ENCODE data around the gene NR2F1-AS1.

The NR2F1-AS1 gene

DNA sequence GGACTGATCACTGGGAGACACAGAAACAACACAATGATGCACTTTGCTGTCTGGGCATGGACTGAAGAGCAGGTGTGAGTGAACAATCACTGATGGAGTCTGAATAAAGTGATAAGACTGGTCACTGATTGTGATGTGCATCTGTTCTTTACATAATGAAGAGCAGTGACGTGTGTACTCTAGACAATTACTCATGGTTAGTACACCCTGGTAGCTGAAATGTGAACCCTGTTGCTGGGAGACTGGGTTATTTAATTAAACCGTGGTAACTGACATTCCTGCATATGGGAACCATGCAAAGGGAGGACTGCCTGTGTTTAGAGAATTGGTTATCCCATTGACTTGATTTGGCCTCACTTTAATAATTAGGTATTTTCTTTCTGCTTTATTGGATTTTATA is 202.9 kb downstream of the NR2F1-AS1 start:
- H3K27ac ChIP-seq = no peak overlapping the region
- no peak for TF ChIP-seq CTCF (conservative IDR thresholded peaks at IDR 0.05; ENCODE audit: low read depth)
- DNase-seq (ENCODE audit: low spot score) = peak; percentile 64
- ChIA-PET CTCF (no interaction called here), POLR2A (ENCODE audit: low non-redundant PET) (no interaction called here)

DNA sequence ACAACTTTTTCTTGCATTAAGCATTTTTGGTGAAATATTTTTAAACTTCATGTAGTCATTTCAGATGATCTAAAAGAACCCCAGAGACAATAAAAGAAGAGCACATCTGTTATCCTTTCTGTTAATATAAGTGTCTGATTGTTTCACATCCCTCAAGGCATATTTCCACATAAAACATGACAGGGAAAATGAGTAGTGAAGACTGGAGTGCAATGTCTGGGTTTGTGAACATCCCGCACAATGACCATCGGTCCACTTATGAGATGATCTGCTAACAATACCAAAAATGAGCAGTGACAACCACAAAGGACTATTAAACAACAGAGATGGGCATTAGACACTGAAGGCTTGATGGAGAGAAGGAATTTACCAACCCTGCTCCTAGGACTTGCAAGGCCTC is 209.1 kb downstream of the NR2F1-AS1 start:
- no peak for DNase-seq (ENCODE audit: low spot score)
- CTCF ChIA-PET = interaction anchor here (0.5 kb wide), 1 partner anchor 121 kb away, joined by 3 read pairs; no protein-coding TSS in a partner anchor
- no peak for TF ChIP-seq CTCF (conservative IDR thresholded peaks at IDR 0.05; ENCODE audit: low read depth)
- POLR2A ChIA-PET (ENCODE audit: low non-redundant PET) = no interaction called here
- no peak overlapping the region for H3K27ac ChIP-seq

DNA sequence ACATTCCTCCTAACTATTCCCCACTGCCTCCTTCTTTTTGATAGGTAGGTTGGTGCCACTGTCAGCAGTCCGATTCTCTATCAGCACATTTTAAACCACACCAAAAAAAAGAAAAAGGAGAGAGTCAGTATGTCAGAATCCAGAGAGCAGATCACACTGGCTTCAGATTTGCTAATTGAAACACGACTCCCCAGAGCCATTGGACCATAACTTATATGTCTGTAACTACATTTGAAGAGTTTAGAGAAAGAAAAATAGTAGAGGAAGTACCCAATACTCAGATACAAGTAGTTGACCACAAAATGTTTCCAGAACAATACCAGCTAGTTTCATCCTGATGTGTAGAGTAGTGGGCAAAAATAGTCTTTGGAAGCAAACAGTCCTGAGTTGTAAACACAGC is 216.6 kb downstream of the NR2F1-AS1 start:
- H3K27ac ChIP-seq = no peak overlapping the region
- no peak for TF ChIP-seq CTCF (conservative IDR thresholded peaks at IDR 0.05; ENCODE audit: low read depth)
- ChIA-PET POLR2A (ENCODE audit: low non-redundant PET) (no interaction called here), CTCF (no interaction called here)
- DNase-seq (ENCODE audit: low spot score) = no peak

- CTCF ChIA-PET = interaction anchor here (0.6 to 0.7 kb wide), 4 partner anchors 184 to 1166 kb away, joined by 3 to 4 read pairs (median 3); no protein-coding TSS in a partner anchor
- no peak overlapping the region for H3K27ac ChIP-seq
- DNase-seq (ENCODE audit: low spot score) = no peak
- POLR2A ChIA-PET (ENCODE audit: low non-redundant PET) = no interaction called here
- no peak for TF ChIP-seq CTCF (conservative IDR thresholded peaks at IDR 0.05; ENCODE audit: low read depth)
Observed at GRCh38 chr5:93360436-93361088, 220.5 kb downstream of the NR2F1-AS1 start.

DNA sequence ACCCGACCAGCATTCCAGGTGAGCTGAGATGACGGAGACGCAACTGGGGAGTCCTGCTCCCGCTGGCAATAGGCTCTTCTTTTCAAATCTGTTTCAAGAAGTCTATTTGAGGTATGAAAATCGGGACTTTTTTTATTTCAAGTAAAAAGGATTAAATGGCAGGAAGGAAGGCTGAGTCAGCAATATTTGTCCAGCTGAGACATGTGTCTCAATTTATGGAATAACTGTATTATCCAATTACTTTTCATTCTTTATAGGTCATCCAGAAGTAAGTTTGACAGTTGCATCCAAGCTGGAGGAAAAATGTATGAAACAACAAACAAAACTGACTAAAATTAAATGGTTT is 221.1 kb downstream of the NR2F1-AS1 start:
- ChIA-PET POLR2A (ENCODE audit: low non-redundant PET) (no interaction called here), CTCF (interaction anchor here (0.6 to 1.3 kb wide), 3 partner anchors 184 to 1165 kb away, joined by 3 to 4 read pairs (median 4); no protein-coding TSS in a partner anchor)
- no peak for TF ChIP-seq CTCF (conservative IDR thresholded peaks at IDR 0.05; ENCODE audit: low read depth)
- H3K27ac ChIP-seq = peak overlapping the region; percentile 84
- DNase-seq (ENCODE audit: low spot score) = no peak
